ENCODE data around the gene CLDN34.

DNA sequence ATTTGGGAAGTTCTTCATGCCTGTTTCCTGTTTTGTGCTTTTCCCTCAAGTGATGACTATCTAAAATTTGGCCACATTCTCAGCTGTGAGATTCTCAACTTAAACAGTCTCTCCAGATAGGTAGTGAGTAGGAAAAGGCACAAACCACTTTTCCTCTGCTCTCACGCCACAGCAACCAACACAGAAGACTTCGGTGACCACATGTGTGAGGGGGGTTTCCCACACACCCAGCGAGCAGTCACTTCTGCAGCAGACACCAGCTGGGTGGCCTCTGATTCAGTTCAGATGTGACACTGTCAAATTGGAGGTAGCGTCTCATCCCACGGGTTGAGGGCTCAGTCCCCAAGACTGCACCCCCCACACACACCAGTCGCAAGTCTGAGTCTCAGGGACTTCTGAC lies 25.1 kb upstream of the CLDN34 start:
- TF ChIP-seq, protein P1, sequence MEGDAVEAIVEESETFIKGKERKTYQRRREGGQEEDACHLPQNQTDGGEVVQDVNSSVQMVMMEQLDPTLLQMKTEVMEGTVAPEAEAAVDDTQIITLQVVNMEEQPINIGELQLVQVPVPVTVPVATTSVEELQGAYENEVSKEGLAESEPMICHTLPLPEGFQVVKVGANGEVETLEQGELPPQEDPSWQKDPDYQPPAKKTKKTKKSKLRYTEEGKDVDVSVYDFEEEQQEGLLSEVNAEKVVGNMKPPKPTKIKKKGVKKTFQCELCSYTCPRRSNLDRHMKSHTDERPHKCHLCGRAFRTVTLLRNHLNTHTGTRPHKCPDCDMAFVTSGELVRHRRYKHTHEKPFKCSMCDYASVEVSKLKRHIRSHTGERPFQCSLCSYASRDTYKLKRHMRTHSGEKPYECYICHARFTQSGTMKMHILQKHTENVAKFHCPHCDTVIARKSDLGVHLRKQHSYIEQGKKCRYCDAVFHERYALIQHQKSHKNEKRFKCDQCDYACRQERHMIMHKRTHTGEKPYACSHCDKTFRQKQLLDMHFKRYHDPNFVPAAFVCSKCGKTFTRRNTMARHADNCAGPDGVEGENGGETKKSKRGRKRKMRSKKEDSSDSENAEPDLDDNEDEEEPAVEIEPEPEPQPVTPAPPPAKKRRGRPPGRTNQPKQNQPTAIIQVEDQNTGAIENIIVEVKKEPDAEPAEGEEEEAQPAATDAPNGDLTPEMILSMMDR (IDR thresholded peaks at IDR 0.05) = no peak
- TF ChIP-seq POLR2AphosphoS5 (IDR thresholded peaks at IDR 0.05) (no peak), POLR2A (IDR thresholded peaks at IDR 0.05) (no peak), EP300 (IDR thresholded peaks at IDR 0.05) (no peak)

All from upper lobe of left lung (tissue), 4 donors.